Breast epithelium (tissue), 4 donors: ENCODE measurements around the gene MREG. TPM values are rescaled to one million over a fixed set of nuclear protein-coding genes. Genes with fewer than 3 reads are reported as not detected.

ENCODE experiments used
- DNase-seq, 2 donors: peaks; one replicate each; pipeline ENCODE4 v3.0.0-alpha.2; 2019; ENCODE audit warnings: low spot score in 2 of 2
- H3K27ac ChIP-seq, 2 donors: fragments of 200-600 bp; sonication (generic) in 1 of 2; one replicate each; pipeline ENCODE4 v1.5.1; 2016 to 2019; ENCODE audit warnings: mild to moderate bottlenecking in 1 of 2
- H3K27me3 ChIP-seq, 2 donors: fragments of 200-600 bp; sonication (generic) in 1 of 2; one replicate each; pipeline versions ENCODE4 v1.5.1 to v1.6.0; 2017 to 2019; ENCODE audit warnings: control low read depth in 1 of 2, mild to moderate bottlenecking in 1 of 2
- H3K36me3 ChIP-seq: fragments of 200-600 bp; one replicate; pipeline ENCODE4 v1.5.1; 2019
- H3K4me1 ChIP-seq, 2 donors: fragments of 200-600 bp; sonication (generic); one replicate each; pipeline ENCODE4 v1.5.1; 2016 to 2019; ENCODE audit warnings: control low read depth in 1 of 2
- H3K4me3 ChIP-seq, 3 donors: fragments of 200-600 bp; sonication (generic); 1 replicate in 2 of 3; 2 replicates in 1 of 3; pipeline ENCODE4 v1.5.1; 2016 to 2019; ENCODE audit warnings: mild to moderate bottlenecking in 3 of 3, moderate library complexity in 2 of 3
- H3K9me3 ChIP-seq, 2 donors: fragments of 200-600 bp; sonication (generic) in 1 of 2; one replicate each; pipeline ENCODE4 v1.5.1; 2016 to 2019; ENCODE audit warnings: control low read depth in 1 of 2
- POLR2A ChIP-seq: fragments of 450-650 bp; IDR thresholded peaks from one replicate; pipeline ENCODE4 v1.6.1; 2016; ENCODE audit warnings: antibody characterized with exemption, mild to moderate bottlenecking, moderate library complexity
- POLR2AphosphoS5 ChIP-seq, 3 donors: sonication (generic); formaldehyde crosslinking; IDR thresholded peaks; one replicate each; pipeline ENCODE4 v1.6.1; 2017; ENCODE audit warnings: antibody characterized with exemption in 3 of 3
- intact Hi-C: fragments of 100-400 bp; cut with DNase I; formaldehyde crosslinking; loops from one replicate; pipeline ENCODE4 v1.15.1; 2023; ENCODE audit warnings: low total_unique reads
- total RNA-seq, 3 donors: library from RNA; depleted of rRNA; stranded (reverse); fragments of >200 nt; gene quantifications; one replicate each; pipeline ENCODE4 v1.1.0, GENCODE V29; 2016
- TF ChIP-seq, protein P1 (sequence below), 3 donors: fragments of 450-650 bp; IDR thresholded peaks; one replicate each; pipeline ENCODE4 v1.5.1; 2016 to 2017; ENCODE audit warnings: antibody characterized with exemption in 3 of 3, mild to moderate bottlenecking in 3 of 3, moderate library complexity in 3 of 3

The MREG gene
- total RNA-seq, 3 donors from 2014 or later = 3.8 to 30.1 (median 16.1) TPM

DNA sequence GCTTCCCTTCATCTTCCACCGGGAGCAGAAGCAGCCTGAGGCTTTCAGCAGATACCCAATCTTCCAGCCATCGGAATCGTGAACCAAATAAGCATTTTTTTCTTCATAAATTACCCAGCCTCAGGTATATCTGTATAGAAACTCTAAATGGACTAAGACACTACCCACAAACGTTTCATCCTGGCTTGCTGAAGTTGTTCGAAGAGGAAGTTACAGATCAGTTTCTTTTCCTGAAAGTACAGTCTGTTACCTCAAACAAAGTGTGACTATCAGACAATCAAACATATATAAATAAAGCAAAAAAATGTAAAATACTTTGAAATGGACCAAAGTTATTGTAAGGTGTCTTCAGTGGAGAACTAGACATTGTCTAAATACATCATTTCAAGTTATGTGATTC lies 97.9 kb downstream of the MREG start:
- Histone ChIP-seq H3K4me3 (no peak overlapping the region), H3K4me1 (no peaks in the 10 kb centered on the region), H3K9me3 (no peaks in the 10 kb centered on the region), H3K27ac (no peak overlapping the region), H3K27me3 (no peaks in the 10 kb centered on the region), H3K36me3 (no peaks in the 10 kb centered on the region)
- no peak for DNase-seq
- TF ChIP-seq POLR2A (no peak), POLR2AphosphoS5 (IDR thresholded peaks at IDR 0.05) (no peak)
- TF ChIP-seq, protein P1, sequence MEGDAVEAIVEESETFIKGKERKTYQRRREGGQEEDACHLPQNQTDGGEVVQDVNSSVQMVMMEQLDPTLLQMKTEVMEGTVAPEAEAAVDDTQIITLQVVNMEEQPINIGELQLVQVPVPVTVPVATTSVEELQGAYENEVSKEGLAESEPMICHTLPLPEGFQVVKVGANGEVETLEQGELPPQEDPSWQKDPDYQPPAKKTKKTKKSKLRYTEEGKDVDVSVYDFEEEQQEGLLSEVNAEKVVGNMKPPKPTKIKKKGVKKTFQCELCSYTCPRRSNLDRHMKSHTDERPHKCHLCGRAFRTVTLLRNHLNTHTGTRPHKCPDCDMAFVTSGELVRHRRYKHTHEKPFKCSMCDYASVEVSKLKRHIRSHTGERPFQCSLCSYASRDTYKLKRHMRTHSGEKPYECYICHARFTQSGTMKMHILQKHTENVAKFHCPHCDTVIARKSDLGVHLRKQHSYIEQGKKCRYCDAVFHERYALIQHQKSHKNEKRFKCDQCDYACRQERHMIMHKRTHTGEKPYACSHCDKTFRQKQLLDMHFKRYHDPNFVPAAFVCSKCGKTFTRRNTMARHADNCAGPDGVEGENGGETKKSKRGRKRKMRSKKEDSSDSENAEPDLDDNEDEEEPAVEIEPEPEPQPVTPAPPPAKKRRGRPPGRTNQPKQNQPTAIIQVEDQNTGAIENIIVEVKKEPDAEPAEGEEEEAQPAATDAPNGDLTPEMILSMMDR (IDR thresholded peaks at IDR 0.05) = no peak
- intact Hi-C loops = no loop called here

DNA sequence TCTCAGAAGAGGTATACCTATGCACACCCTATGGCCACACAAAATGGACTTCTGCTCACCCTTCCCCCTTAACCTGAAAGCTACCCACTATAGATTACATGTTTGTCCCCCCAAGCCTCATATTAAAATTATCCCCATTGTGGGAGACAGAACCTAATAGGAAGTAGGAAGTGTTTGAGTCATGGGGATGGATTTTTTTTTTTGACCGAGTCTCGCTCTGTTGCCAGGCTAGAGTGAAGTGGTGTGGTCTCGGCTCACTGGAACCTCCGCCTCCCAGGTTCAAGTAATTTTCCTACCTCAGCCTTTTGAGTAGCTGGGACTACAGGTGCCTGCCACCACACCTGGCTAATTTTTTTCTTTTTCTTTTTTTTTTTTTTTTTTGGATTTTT lies 98.6 kb downstream of the MREG start:
- no peak for DNase-seq
- Histone ChIP-seq H3K27ac (no peak overlapping the region), H3K27me3 (no peaks in the 10 kb centered on the region), H3K9me3 (no peaks in the 10 kb centered on the region), H3K36me3 (no peaks in the 10 kb centered on the region), H3K4me1 (no peaks in the 10 kb centered on the region), H3K4me3 (no peak overlapping the region)
- intact Hi-C loops = no loop called here
- no peak for TF ChIP-seq POLR2A
- TF ChIP-seq, protein P1 (IDR thresholded peaks at IDR 0.05) = no peak
- TF ChIP-seq POLR2AphosphoS5 (IDR thresholded peaks at IDR 0.05) = no peak

DNA sequence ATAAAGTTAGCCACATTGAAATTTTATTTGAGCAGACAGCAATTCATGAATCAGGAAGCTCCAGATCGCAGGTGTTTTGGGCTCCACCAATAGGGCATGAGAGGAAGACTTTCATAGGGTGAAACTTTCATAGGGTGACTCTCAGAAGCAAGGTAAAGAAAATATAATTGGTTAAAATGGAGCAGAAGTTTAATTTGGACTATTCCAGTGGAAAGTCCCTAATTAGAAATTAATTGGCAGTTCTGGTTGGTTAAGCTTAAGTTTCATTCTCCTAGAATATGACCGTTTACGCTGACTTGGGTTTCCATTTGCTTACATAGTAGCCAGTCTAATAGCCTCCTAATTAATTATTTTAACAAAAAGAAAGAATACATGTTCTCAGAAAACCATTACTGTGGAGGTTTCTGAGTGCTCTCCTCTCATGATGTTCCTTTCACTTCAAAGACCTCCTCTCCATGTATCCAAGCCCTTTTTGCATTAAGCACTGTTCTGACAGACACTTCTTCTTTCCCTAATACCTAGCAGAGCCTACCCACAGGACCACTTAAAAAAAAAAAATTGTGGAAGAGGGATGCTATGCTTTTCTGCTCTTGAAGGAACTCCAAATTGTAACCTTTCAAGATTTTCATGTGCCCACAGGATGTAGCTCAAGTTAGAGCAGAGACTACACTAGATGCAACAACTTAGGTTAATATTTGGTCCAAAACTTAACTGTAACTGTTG lies 99.1 kb downstream of the MREG start:
- H3K4me3 ChIP-seq = no peak overlapping the region
- no peaks in the 10 kb centered on the region for H3K9me3 ChIP-seq
- TF ChIP-seq POLR2A = no peak
- TF ChIP-seq POLR2AphosphoS5 (IDR thresholded peaks at IDR 0.05) = no peak
- TF ChIP-seq, protein P1 (IDR thresholded peaks at IDR 0.05) = no peak
- H3K36me3 ChIP-seq = no peaks in the 10 kb centered on the region
- DNase-seq = no peak
- intact Hi-C loops = no loop called here
- H3K27ac ChIP-seq = no peak overlapping the region
- H3K4me1 ChIP-seq = no peaks in the 10 kb centered on the region
- no peaks in the 10 kb centered on the region for H3K27me3 ChIP-seq

DNA sequence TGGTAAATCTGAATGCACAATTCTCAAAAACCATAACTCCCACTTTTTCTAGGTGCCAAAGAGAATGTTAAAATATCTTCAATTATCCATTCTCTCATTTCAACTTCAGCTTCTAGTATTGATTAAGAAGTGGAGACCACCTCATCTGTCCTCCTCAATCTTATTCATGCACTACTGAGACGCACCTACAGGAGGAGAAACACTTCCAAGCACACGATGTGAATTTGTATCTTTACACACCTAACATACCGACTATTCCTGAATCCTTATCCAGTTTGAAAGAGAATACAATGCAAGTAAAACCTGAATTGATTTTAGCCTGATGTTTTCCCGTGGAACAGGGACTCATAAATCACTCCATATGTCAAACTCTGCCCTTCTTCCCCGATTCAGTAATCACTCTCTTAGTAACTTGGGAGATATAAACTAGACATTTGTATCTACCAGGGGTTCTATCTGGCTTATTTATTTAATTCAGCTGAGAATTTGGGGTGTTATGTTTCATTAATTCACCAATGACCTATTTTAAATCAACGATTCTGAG lies 101.0 kb downstream of the MREG start:
- no peaks in the 10 kb centered on the region for H3K9me3 ChIP-seq
- intact Hi-C loops = no loop called here
- no peak for DNase-seq
- no peaks in the 10 kb centered on the region for H3K4me1 ChIP-seq
- H3K4me3 ChIP-seq = no peak overlapping the region
- no peaks in the 10 kb centered on the region for H3K27me3 ChIP-seq
- H3K36me3 ChIP-seq = no peaks in the 10 kb centered on the region
- no peak for TF ChIP-seq POLR2A
- TF ChIP-seq, protein P1 (IDR thresholded peaks at IDR 0.05) = no peak
- no peak for TF ChIP-seq POLR2AphosphoS5 (IDR thresholded peaks at IDR 0.05)
- H3K27ac ChIP-seq = no peak overlapping the region

DNA sequence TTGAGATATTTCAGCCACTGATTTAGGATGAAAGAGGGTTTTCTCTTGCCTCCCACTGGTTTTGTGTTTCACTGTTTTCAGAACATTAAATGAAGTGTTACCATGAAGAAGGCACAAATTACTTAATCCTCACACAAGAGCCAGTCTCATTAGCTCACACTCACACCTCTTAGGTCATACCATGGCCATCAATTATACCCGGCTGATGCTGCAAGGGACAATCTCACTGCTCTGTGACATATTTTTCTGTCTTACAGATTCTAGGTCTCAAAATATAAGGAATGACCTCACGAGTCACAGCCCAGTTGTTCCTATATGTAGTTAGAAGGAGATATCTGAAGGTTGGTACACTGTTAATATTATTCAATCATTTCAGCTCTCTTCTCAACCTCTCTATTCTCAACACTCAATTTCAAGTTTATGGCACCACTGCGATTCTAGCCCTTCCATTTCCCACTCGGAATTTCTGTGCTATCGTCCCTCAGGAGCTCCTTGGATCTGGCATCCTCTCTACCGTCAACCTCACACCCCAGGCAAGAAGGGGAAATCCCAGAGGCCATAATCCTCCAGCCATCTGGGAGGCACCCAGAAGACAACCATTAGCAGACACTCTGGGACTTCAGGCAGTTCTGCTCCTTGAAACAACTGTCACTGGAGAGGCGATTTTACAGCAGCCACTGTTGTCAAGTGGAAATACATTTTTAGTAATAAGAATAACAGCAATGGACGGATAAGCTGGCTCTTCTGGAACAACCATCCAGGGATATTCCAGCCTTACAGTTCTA lies 101.9 kb downstream of the MREG start:
- no peaks in the 10 kb centered on the region for H3K4me1 ChIP-seq
- TF ChIP-seq POLR2A (no peak), POLR2AphosphoS5 (IDR thresholded peaks at IDR 0.05) (no peak)
- TF ChIP-seq, protein P1 (IDR thresholded peaks at IDR 0.05) = no peak
- no peaks in the 10 kb centered on the region for H3K9me3 ChIP-seq
- intact Hi-C loops = no loop called here
- no peak for DNase-seq
- H3K36me3 ChIP-seq = no peaks in the 10 kb centered on the region
- H3K4me3 ChIP-seq = no peak overlapping the region
- no peaks in the 10 kb centered on the region for H3K27me3 ChIP-seq
- no peak overlapping the region for H3K27ac ChIP-seq
